HepG2 (cell line): ENCODE data around the gene HAUS2. TPM values are rescaled to one million over a fixed set of nuclear protein-coding genes. Genes with fewer than 3 reads are reported as not detected.
A peak's percentile ranks its signal among the peaks of the same experiment; 100 is the strongest.

Experiments
- ATM ChIP-seq: fragments of 450-650 bp; IDR thresholded peaks from 2 replicates; pipeline ENCODE4 v1.7.1; 2017; ENCODE audit warnings: mild to moderate bottlenecking, borderline replicate concordance
- DNMT3B ChIP-seq: conservative IDR thresholded peaks from 2 replicates; pipeline ENCODE4 v1.6.1; 2016; ENCODE audit warnings: missing biosample characterization, control low read depth
- EEA1 ChIP-seq: sonication (generic); formaldehyde crosslinking; IDR thresholded peaks from 2 replicates; pipeline ENCODE4 v1.5.1; 2020; ENCODE audit warnings: mild to moderate bottlenecking, missing genetic modification reagents, borderline replicate concordance
- FOXA1 ChIP-seq, 2 experiments: fragments of 450-650 bp in 1 of 2; sonication (generic) in 1 of 2; formaldehyde crosslinking in 1 of 2; IDR thresholded peaks; 2 replicates each; pipeline versions ENCODE4 v1.4.0 to v1.6.1; 2016 to 2020; ENCODE audit warnings: missing genetic modification reagents in 1 of 2
- KMT2A ChIP-seq: sonication (generic); formaldehyde crosslinking; IDR thresholded peaks from 2 replicates; pipeline ENCODE4 v1.4.0; 2020; ENCODE audit warnings: missing genetic modification reagents
- MXD4 ChIP-seq: IDR thresholded peaks from 2 replicates; pipeline ENCODE4 v1.6.1; 2016; ENCODE audit warnings: mild to moderate bottlenecking, missing biosample characterization, missing genetic modification reagents
- NAIF1 ChIP-seq: sonication (generic); formaldehyde crosslinking; IDR thresholded peaks from 2 replicates; pipeline ENCODE4 v1.5.0; 2020; ENCODE audit warnings: mild to moderate bottlenecking, missing genetic modification reagents, borderline replicate concordance
- NFYB ChIP-seq: sonication (generic); formaldehyde crosslinking; IDR thresholded peaks from 2 replicates; pipeline ENCODE4 v1.4.0; 2020; ENCODE audit warnings: missing genetic modification reagents
- NR2C2 ChIP-seq: sonication (generic); formaldehyde crosslinking; IDR thresholded peaks from 2 replicates; pipeline ENCODE4 v1.4.0; 2020; ENCODE audit warnings: missing genetic modification reagents, mild to moderate bottlenecking, moderate library complexity, borderline replicate concordance
- PAX8 ChIP-seq: sonication (generic); formaldehyde crosslinking; IDR thresholded peaks from 2 replicates; pipeline ENCODE4 v1.8.0; 2022; ENCODE audit warnings: mild to moderate bottlenecking, missing genetic modification reagents, borderline replicate concordance
- POGZ ChIP-seq: sonication (generic); formaldehyde crosslinking; IDR thresholded peaks from 2 replicates; pipeline ENCODE4 v1.4.0; 2020; ENCODE audit warnings: mild to moderate bottlenecking, missing genetic modification reagents
- SIX4 ChIP-seq: sonication (generic); formaldehyde crosslinking; IDR thresholded peaks from 2 replicates; pipeline ENCODE4 v1.4.0; 2020; ENCODE audit warnings: missing genetic modification reagents
- SMARCE1 ChIP-seq: fragments of 450-650 bp; IDR thresholded peaks from 2 replicates; pipeline ENCODE4 v1.6.1; 2017; ENCODE audit warnings: borderline replicate concordance
- THAP11 ChIP-seq: IDR thresholded peaks from 2 replicates; pipeline ENCODE4 v1.6.1; 2016; ENCODE audit warnings: missing biosample characterization, missing genetic modification reagents
- ZBTB21 ChIP-seq: sonication (generic); formaldehyde crosslinking; IDR thresholded peaks from 2 replicates; pipeline ENCODE4 v1.4.0; 2020; ENCODE audit warnings: missing genetic modification reagents
- ZBTB34 ChIP-seq: sonication (generic); formaldehyde crosslinking; IDR thresholded peaks from 2 replicates; pipeline ENCODE4 v1.8.0; 2022; ENCODE audit warnings: mild to moderate bottlenecking, missing genetic modification reagents
- ZFAT ChIP-seq: sonication (generic); formaldehyde crosslinking; conservative IDR thresholded peaks from 2 replicates; pipeline ENCODE4 v1.8.1; 2023; ENCODE audit warnings: missing genetic modification reagents, inconsistent platforms
- ZNF10 ChIP-seq: sonication (generic); formaldehyde crosslinking; IDR thresholded peaks from 2 replicates; pipeline ENCODE4 v1.4.0; 2020; ENCODE audit warnings: mild to moderate bottlenecking, low read depth, missing genetic modification reagents, borderline replicate concordance
- ZNF280B ChIP-seq: sonication (generic); formaldehyde crosslinking; IDR thresholded peaks from 2 replicates; pipeline ENCODE4 v1.5.0; 2020; ENCODE audit warnings: missing genetic modification reagents, mild to moderate bottlenecking, borderline replicate concordance
- ZNF451 ChIP-seq: sonication (generic); formaldehyde crosslinking; IDR thresholded peaks from 2 replicates; pipeline ENCODE4 v1.5.0; 2020; ENCODE audit warnings: mild to moderate bottlenecking, missing genetic modification reagents
- ZNF792 ChIP-seq: IDR thresholded peaks from 2 replicates; pipeline ENCODE4 v1.6.1; 2016
- polyA plus RNA-seq, 8 experiments: library from polyadenylated mRNA; depleted of rRNA in 3 of 8; stranded (reverse) in 7 of 8; unstranded in 1 of 8; fragments of >200 nt; fragmentation: Illumina TruSeq in 4 of 8; extraction: Trizol in 4 of 8; gene quantifications; 2 replicates each; pipeline versions ENCODE4 v1.2.1 to v1.2.3, GENCODE V29; 2011 to 2016; ENCODE audit warnings: low read depth in 4 of 8, missing spikeins in 1 of 8, mixed read lengths in 1 of 8; ENCODE audit not compliant: insufficient read depth in 1 of 8
- total RNA-seq, 5 experiments: library from RNA; depleted of rRNA; stranded (reverse); fragments of >200 nt; fragmentation: Illumina TruSeq; extraction: Trizol; gene quantifications; 2 replicates each; pipeline ENCODE4 v1.2.3, GENCODE V29; 2016; ENCODE audit warnings: low read depth in 1 of 5
- TF ChIP-seq, protein P1 (sequence below): sonication (generic); formaldehyde crosslinking; IDR thresholded peaks from 2 replicates; pipeline ENCODE4 v1.4.0; 2020; ENCODE audit warnings: missing genetic modification reagents, borderline replicate concordance
- TF ChIP-seq, protein P2 (sequence below): sonication (generic); formaldehyde crosslinking; IDR thresholded peaks from 2 replicates; pipeline ENCODE4 v1.5.0; 2020; ENCODE audit warnings: missing genetic modification reagents
- TF ChIP-seq, protein P3 (sequence below): IDR thresholded peaks from 2 replicates; pipeline ENCODE4 v1.6.1; 2012; ENCODE audit warnings: inconsistent platforms

Gene HAUS2
- total and polyA plus RNA-seq, 2 of the 13 experiments (the other 11 are each of a cell fraction or from before 2014, with no cell fraction given) = 11.6 to 32.9 TPM

- TF ChIP-seq, protein P1, sequence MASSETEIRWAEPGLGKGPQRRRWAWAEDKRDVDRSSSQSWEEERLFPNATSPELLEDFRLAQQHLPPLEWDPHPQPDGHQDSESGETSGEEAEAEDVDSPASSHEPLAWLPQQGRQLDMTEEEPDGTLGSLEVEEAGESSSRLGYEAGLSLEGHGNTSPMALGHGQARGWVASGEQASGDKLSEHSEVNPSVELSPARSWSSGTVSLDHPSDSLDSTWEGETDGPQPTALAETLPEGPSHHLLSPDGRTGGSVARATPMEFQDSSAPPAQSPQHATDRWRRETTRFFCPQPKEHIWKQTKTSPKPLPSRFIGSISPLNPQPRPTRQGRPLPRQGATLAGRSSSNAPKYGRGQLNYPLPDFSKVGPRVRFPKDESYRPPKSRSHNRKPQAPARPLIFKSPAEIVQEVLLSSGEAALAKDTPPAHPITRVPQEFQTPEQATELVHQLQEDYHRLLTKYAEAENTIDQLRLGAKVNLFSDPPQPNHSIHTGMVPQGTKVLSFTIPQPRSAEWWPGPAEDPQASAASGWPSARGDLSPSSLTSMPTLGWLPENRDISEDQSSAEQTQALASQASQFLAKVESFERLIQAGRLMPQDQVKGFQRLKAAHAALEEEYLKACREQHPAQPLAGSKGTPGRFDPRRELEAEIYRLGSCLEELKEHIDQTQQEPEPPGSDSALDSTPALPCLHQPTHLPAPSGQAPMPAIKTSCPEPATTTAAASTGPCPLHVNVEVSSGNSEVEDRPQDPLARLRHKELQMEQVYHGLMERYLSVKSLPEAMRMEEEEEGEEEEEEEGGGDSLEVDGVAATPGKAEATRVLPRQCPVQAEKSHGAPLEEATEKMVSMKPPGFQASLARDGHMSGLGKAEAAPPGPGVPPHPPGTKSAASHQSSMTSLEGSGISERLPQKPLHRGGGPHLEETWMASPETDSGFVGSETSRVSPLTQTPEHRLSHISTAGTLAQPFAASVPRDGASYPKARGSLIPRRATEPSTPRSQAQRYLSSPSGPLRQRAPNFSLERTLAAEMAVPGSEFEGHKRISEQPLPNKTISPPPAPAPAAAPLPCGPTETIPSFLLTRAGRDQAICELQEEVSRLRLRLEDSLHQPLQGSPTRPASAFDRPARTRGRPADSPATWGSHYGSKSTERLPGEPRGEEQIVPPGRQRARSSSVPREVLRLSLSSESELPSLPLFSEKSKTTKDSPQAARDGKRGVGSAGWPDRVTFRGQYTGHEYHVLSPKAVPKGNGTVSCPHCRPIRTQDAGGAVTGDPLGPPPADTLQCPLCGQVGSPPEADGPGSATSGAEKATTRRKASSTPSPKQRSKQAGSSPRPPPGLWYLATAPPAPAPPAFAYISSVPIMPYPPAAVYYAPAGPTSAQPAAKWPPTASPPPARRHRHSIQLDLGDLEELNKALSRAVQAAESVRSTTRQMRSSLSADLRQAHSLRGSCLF = no peak
- TF ChIP-seq ZNF451 (CRISPR knock-in tag) = no peak
- no peak for TF ChIP-seq ZBTB34 (CRISPR knock-in tag)
- TF ChIP-seq THAP11 (CRISPR knock-in tag) = no peak
- TF ChIP-seq SMARCE1 = no peak
- no peak for TF ChIP-seq ZNF280B
- no peak for TF ChIP-seq POGZ (CRISPR knock-in tag)
- TF ChIP-seq, protein P2, sequence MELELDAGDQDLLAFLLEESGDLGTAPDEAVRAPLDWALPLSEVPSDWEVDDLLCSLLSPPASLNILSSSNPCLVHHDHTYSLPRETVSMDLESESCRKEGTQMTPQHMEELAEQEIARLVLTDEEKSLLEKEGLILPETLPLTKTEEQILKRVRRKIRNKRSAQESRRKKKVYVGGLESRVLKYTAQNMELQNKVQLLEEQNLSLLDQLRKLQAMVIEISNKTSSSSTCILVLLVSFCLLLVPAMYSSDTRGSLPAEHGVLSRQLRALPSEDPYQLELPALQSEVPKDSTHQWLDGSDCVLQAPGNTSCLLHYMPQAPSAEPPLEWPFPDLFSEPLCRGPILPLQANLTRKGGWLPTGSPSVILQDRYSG (CRISPR knock-in tag) = no peak
- no peak for TF ChIP-seq ZBTB21 (CRISPR knock-in tag)
- no peak for TF ChIP-seq KMT2A
- no peak for TF ChIP-seq PAX8 (CRISPR knock-in tag)
- no peak for TF ChIP-seq SIX4 (CRISPR knock-in tag)
- no peak for TF ChIP-seq NR2C2 (CRISPR knock-in tag)
- no peak for TF ChIP-seq ZNF10 (CRISPR knock-in tag)
- TF ChIP-seq FOXA1 (IDR thresholded peaks at IDR 0.05) = no peak
- peak; percentile 73 for TF ChIP-seq FOXA1 (CRISPR knock-in tag; IDR thresholded peaks at IDR 0.05)
- no peak for TF ChIP-seq DNMT3B (CRISPR knock-in tag)
- no peak for TF ChIP-seq MXD4 (CRISPR knock-in tag)
- TF ChIP-seq, protein P3, sequence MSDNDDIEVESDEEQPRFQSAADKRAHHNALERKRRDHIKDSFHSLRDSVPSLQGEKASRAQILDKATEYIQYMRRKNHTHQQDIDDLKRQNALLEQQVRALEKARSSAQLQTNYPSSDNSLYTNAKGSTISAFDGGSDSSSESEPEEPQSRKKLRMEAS = no peak
- TF ChIP-seq EEA1 (CRISPR knock-in tag) = no peak
- no peak for TF ChIP-seq NAIF1 (CRISPR knock-in tag)
- no peak for TF ChIP-seq ZNF792 (CRISPR knock-in tag)
- no peak for TF ChIP-seq ZFAT
- TF ChIP-seq ATM = no peak
- 0 out of 2 replicates have a peak, but pooled peaks have one; percentile 25 for TF ChIP-seq NFYB (CRISPR knock-in tag)
Measured at GRCh38 chr15:42602501-42602900, 53.9 kb downstream of the HAUS2 start (continued).
